ENCODE measurements around the gene STX2.

STX2 gene

GRCh38 chr12:130835436-130835835 lies 3.6 kb downstream of the STX2 start:
- ATAC-seq, result no peak
- no peak for TF ChIP-seq ZC3H10 (CRISPR knock-in tag; IDR thresholded peaks at IDR 0.05)
- TF ChIP-seq ZNF70 (CRISPR knock-in tag; IDR thresholded peaks at IDR 0.05), result no peak
- TF ChIP-seq RARB (CRISPR knock-in tag; IDR thresholded peaks at IDR 0.05), result no peak
- TF ChIP-seq ZFP3 (CRISPR knock-in tag; IDR thresholded peaks at IDR 0.05), result no peak
- no peak for TF ChIP-seq TSHZ2 (CRISPR knock-in tag; IDR thresholded peaks at IDR 0.05)
- TF ChIP-seq TOX (CRISPR knock-in tag; IDR thresholded peaks at IDR 0.05; ENCODE audit: borderline replicate concordance), result no peak
- no peak for TF ChIP-seq SNAI2 (CRISPR knock-in tag; IDR thresholded peaks at IDR 0.05)
- TF ChIP-seq ISL1 (CRISPR knock-in tag; IDR thresholded peaks at IDR 0.05), result no peak
- TF ChIP-seq TCF4 (CRISPR knock-in tag; IDR thresholded peaks at IDR 0.05; ENCODE audit: borderline replicate concordance), result no peak
- TF ChIP-seq CSRNP3 (CRISPR knock-in tag; IDR thresholded peaks at IDR 0.05), result no peak

- no peak for TF ChIP-seq CSRNP3 (CRISPR knock-in tag; IDR thresholded peaks at IDR 0.05)
- TF ChIP-seq ZFP3 (CRISPR knock-in tag; IDR thresholded peaks at IDR 0.05), result no peak
- TF ChIP-seq ZNF565 (CRISPR knock-in tag; conservative IDR thresholded peaks at IDR 0.05; ENCODE audit: low read depth), result no peak
- no peak for TF ChIP-seq ZNF70 (CRISPR knock-in tag; IDR thresholded peaks at IDR 0.05)
- TF ChIP-seq RARB (CRISPR knock-in tag; IDR thresholded peaks at IDR 0.05), result no peak
- TF ChIP-seq PATZ1 (CRISPR knock-in tag; IDR thresholded peaks at IDR 0.05; ENCODE audit: borderline replicate concordance), result no peak
- no peak for ATAC-seq
Measured at GRCh38 chr12:130835011-130835410, 4.0 kb downstream of the STX2 start.

GRCh38 chr12:130832561-130833209 lies 6.4 kb downstream of the STX2 start:
- TF ChIP-seq RARB (CRISPR knock-in tag; IDR thresholded peaks at IDR 0.05) (no peak), TCF4 (CRISPR knock-in tag; IDR thresholded peaks at IDR 0.05; ENCODE audit: borderline replicate concordance) (no peak), CSRNP3 (CRISPR knock-in tag; IDR thresholded peaks at IDR 0.05) (no peak), PATZ1 (CRISPR knock-in tag; IDR thresholded peaks at IDR 0.05; ENCODE audit: borderline replicate concordance) (no peak), CREB5 (CRISPR knock-in tag; IDR thresholded peaks at IDR 0.05; ENCODE audit: low read depth) (no peak), OSR1 (CRISPR knock-in tag; IDR thresholded peaks at IDR 0.05) (no peak), PPARA (CRISPR knock-in tag; IDR thresholded peaks at IDR 0.05; ENCODE audit: borderline replicate concordance) (no peak), CSDC2 (CRISPR knock-in tag; IDR thresholded peaks at IDR 0.05) (no peak), TOX (CRISPR knock-in tag; IDR thresholded peaks at IDR 0.05; ENCODE audit: borderline replicate concordance) (no peak), POU6F1 (CRISPR knock-in tag; IDR thresholded peaks at IDR 0.05; ENCODE audit: borderline replicate concordance, low read depth) (no peak), ZFP30 (CRISPR knock-in tag; IDR thresholded peaks at IDR 0.05) (no peak), ZNF565 (CRISPR knock-in tag; conservative IDR thresholded peaks at IDR 0.05; ENCODE audit: low read depth) (no peak), BACH2 (CRISPR knock-in tag; IDR thresholded peaks at IDR 0.05; ENCODE audit: borderline replicate concordance) (no peak)
- no peak for ATAC-seq

Measured in SK-N-SH treated with all-trans-retinoic acid at 6 μM for 48 hours (cell line).